ENCODE results near the gene BCL2L14. TPM values are rescaled to one million over a fixed set of nuclear protein-coding genes. Genes with fewer than 3 reads are reported as not detected.
A peak's percentile ranks its signal among the peaks of the same experiment; 100 is the strongest.

Gene BCL2L14, protein sequence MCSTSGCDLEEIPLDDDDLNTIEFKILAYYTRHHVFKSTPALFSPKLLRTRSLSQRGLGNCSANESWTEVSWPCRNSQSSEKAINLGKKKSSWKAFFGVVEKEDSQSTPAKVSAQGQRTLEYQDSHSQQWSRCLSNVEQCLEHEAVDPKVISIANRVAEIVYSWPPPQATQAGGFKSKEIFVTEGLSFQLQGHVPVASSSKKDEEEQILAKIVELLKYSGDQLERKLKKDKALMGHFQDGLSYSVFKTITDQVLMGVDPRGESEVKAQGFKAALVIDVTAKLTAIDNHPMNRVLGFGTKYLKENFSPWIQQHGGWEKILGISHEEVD
- not detected in 2 replicates for total RNA-seq (2021)
- percentile 8 among the genes with signal in this experiment for Bru-seq, nascent RNA
- percentile 2 among the genes with signal in this experiment for BruChase-seq, experiment 1, labeled RNA remaining after a 2-hour chase
- BruChase-seq, experiment 2, labeled RNA remaining after a 6-hour chase: percentile 2 among the genes with signal in this experiment
- long read RNA-seq, partial matches to known transcripts: 0 of 27 reads
- long read RNA-seq, other reads (novel, unspliced or antisense): 27 of 27 reads

DNA sequence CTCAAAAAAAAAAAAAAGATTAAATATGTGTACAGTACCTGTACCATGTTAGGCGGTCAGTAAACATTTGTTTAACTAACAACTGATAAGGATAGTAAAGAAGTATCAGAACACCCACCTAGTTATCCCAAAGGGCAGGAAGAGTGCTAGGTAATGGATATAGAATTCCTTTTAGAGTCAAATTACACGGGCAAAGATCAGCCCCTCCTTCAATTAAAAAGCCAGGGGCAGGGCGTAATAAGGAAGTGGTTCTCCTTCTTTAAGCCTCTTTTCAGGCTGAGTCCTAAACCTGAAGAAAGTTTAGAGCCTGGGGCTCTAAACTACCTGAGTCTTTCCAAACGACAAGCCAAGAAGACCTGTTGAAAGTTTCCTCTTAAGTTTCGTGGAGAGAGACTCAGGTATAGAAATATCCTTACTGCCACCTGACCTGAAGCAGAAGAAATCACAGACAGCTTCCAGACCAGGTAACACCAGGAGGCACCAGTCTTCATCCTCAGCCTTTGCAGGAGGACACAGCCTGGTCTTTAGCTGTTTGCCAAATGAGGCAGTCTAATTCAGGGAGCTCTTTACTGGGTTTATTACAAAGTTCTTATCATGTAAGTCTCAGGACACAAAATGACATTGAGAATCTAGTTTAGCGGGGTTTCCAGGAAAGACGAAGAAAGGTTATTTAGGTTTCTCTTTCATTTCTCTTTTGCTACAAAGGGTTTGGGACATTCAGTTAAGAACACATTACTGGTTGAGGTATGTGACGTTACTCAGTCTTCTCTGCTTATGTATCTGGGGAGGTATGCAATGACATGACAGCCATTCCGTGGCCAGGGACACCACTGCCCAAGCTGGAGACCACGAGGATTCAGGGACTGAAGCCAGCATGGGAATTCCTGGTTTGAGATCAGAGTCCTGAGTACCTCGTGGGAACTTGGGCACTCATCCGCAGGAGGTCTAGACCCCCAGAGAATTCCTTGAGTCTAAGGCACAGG, at the start of gene BCL2L14:
Gene BCL2L14, plus strand, starts transcription at position 266 of the 983 bp plus-strand sequence. CDS start 8,367 bp downstream, outside the sequence.
- no peaks in the 10 kb centered on the region for H3K4me1 ChIP-seq (ENCODE audit: insufficient read depth, low read length, poor library complexity, severe bottlenecking)
- H3K27me3 ChIP-seq (replicated peaks; ENCODE audit: insufficient read depth, low read depth, low read length, poor library complexity): no peaks in the 10 kb centered on the region
- DNase-seq (ENCODE audit: low spot score): no peak
- no peaks in the 10 kb centered on the region for H3K36me3 ChIP-seq (ENCODE audit: insufficient read depth, low read length, poor library complexity, severe bottlenecking)
- no peak for TF ChIP-seq EZH2 (IDR thresholded peaks at IDR 0.05; ENCODE audit: borderline replicate concordance, low read depth, low read length, poor library complexity, severe bottlenecking)
- TF ChIP-seq, protein P1, sequence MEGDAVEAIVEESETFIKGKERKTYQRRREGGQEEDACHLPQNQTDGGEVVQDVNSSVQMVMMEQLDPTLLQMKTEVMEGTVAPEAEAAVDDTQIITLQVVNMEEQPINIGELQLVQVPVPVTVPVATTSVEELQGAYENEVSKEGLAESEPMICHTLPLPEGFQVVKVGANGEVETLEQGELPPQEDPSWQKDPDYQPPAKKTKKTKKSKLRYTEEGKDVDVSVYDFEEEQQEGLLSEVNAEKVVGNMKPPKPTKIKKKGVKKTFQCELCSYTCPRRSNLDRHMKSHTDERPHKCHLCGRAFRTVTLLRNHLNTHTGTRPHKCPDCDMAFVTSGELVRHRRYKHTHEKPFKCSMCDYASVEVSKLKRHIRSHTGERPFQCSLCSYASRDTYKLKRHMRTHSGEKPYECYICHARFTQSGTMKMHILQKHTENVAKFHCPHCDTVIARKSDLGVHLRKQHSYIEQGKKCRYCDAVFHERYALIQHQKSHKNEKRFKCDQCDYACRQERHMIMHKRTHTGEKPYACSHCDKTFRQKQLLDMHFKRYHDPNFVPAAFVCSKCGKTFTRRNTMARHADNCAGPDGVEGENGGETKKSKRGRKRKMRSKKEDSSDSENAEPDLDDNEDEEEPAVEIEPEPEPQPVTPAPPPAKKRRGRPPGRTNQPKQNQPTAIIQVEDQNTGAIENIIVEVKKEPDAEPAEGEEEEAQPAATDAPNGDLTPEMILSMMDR (conservative IDR thresholded peaks at IDR 0.05; ENCODE audit: low read depth, low read length): no peak
- BruUV-seq (replicated peaks): no TSS peak
- no peak within 1 kb of the TSS for H3K4me3 ChIP-seq (ENCODE audit: low read depth, low read length, poor library complexity, severe bottlenecking)
- no peak within 1 kb of the TSS for H3K27ac ChIP-seq (ENCODE audit: low read depth, low read length, poor library complexity, severe bottlenecking)
- CTCF ChIA-PET: interaction anchor here (0.6 kb wide), 1 partner anchor 9 kb away, joined by 4 read pairs; no protein-coding TSS in a partner anchor
- no peaks in the 10 kb centered on the region for H3K9me3 ChIP-seq (ENCODE audit: low read depth, low read length, poor library complexity, severe bottlenecking)
- POLR2A ChIA-PET (ENCODE audit: low non-redundant PET): no interaction called here
- intact Hi-C loops (cut with micrococcal nuclease; ENCODE audit: unreplicated experiment): no loop called here

DNA sequence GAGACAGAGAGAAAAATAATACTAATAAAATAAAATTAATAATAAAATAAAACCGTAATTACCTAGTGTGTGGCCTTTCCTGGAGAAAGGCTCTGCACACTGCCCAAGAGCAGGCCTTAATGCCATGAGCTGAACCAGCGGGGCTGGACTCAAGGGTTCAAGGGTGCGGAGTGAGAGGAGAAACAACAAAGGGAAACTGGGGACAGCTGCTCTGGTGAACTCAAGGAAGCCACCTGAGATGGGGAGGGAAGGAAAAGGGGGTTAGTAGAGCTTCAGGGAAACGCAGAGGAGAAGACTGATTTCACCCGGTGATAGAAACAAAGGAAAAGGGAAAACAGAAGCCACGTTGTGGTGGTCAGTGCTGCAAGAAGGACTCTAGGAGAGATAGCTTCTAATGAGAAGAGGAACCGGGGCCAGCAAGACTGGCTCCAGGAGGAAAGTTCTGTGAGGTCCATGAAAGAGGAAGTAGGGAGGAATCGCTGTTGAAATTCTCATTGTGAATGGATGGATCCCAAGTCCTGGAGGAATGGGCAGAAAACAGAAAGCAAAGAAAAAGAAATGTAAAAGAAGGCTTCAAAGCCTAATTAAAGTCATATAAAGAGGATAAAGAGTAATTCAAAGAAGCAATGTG, 48.3 kb upstream of the BCL2L14 start:
- Histone ChIP-seq H3K27ac (ENCODE audit: low read depth, low read length, poor library complexity, severe bottlenecking) (no peak overlapping the region), H3K27me3 (replicated peaks; ENCODE audit: insufficient read depth, low read depth, low read length, poor library complexity) (no peaks in the 10 kb centered on the region), H3K9me3 (ENCODE audit: low read depth, low read length, poor library complexity, severe bottlenecking) (no peaks in the 10 kb centered on the region), H3K4me1 (ENCODE audit: insufficient read depth, low read length, poor library complexity, severe bottlenecking) (peaks cover 15% of the 10 kb centered on the region), H3K4me3 (ENCODE audit: low read depth, low read length, poor library complexity, severe bottlenecking) (no peak overlapping the region), H3K36me3 (ENCODE audit: insufficient read depth, low read length, poor library complexity, severe bottlenecking) (no peaks in the 10 kb centered on the region)
- ChIA-PET POLR2A (ENCODE audit: low non-redundant PET) (no interaction called here), CTCF (no interaction called here)
- intact Hi-C loops (cut with micrococcal nuclease; ENCODE audit: unreplicated experiment): no loop called here
- DNase-seq (ENCODE audit: low spot score): no peak
- TF ChIP-seq, protein P1 (conservative IDR thresholded peaks at IDR 0.05; ENCODE audit: low read depth, low read length): no peak
- no TSS peak for BruUV-seq (replicated peaks)

DNA sequence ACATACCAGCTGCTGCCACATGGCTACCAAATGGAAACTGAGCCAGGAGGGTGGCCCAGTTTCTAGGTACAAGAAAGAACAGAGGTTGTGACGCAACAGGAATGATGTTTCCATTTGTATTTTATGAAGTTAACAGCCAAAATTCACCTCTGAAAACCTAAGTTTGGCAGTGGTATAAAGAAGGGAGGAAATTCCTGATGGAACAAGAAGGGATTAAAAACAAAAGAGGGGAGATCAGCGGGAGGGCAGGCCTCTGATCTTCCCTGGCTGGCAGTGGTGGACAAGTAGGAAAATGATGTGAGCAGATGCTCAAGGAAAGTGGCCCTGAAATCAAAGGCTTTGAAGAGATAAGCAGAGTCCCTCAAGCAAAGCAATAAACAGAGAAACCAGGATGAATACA, 47.3 kb upstream of the BCL2L14 start:
- no peak overlapping the region for H3K4me3 ChIP-seq (ENCODE audit: low read depth, low read length, poor library complexity, severe bottlenecking)
- H3K4me1 ChIP-seq (ENCODE audit: insufficient read depth, low read length, poor library complexity, severe bottlenecking): peaks cover 5% of the 10 kb centered on the region
- no peak for DNase-seq (ENCODE audit: low spot score)
- no peaks in the 10 kb centered on the region for H3K36me3 ChIP-seq (ENCODE audit: insufficient read depth, low read length, poor library complexity, severe bottlenecking)
- no peak for TF ChIP-seq EZH2 (IDR thresholded peaks at IDR 0.05; ENCODE audit: borderline replicate concordance, low read depth, low read length, poor library complexity, severe bottlenecking)
- TF ChIP-seq, protein P1 (conservative IDR thresholded peaks at IDR 0.05; ENCODE audit: low read depth, low read length): no peak
- intact Hi-C loops (cut with micrococcal nuclease; ENCODE audit: unreplicated experiment): no loop called here
- CTCF ChIA-PET: no interaction called here
- no peaks in the 10 kb centered on the region for H3K9me3 ChIP-seq (ENCODE audit: low read depth, low read length, poor library complexity, severe bottlenecking)
- POLR2A ChIA-PET (ENCODE audit: low non-redundant PET): no interaction called here
- H3K27me3 ChIP-seq (replicated peaks; ENCODE audit: insufficient read depth, low read depth, low read length, poor library complexity): no peaks in the 10 kb centered on the region
- BruUV-seq (replicated peaks): no TSS peak
- no peak overlapping the region for H3K27ac ChIP-seq (ENCODE audit: low read depth, low read length, poor library complexity, severe bottlenecking)

All from A673 (cell line).